SKM-1 treated with dmso at 0.1 percent for 144 hours (cell line): ENCODE data around the gene C14orf132.
"Not testable (repeated sequence)": the region's sequence is repeated elsewhere in the genome, so short reads cannot be mapped to it uniquely, and the experiment has no call there.

Experiments used
- DNase-seq: peaks from one replicate; lab custom pipeline; 2025; ENCODE audit not compliant: unreplicated experiment; lab: John Stamatoyannopoulos, UW

Gene C14orf132

DNA sequence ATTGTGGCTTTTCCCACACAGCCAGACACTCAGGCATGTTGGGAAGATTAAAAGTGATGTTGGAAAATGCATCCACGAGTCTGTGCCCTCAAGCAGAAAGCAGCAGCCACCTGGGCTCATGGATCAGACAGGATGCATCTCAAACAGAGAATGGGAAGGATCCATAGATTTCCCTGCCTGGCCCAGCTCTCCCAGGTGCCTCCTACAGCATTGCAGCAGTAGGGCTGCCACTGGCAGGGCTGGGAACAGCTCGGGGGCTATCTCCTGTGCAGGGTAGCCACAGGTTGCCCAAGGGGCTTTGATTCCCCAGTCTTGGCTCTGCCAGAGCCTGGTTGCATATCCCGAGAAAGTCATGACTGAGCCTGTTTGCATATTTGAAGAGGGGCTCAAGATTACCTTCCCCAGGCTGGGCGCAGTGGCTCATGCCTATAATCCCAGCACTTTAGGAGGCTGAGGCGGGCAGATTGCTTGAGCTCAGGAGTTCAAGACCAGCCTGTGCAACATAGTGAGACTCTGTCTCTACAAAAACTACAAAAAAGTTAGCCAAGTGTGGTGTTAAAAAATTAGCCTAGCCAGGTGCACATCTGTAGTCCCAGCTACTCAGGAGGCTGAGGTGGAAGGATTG lies 19.5 kb downstream of the C14orf132 start:
- DNase-seq = no peak

- no peak for DNase-seq
These were observed 20.5 kb downstream of the C14orf132 start for GRCh38 chr14:96059519-96060135.

DNA sequence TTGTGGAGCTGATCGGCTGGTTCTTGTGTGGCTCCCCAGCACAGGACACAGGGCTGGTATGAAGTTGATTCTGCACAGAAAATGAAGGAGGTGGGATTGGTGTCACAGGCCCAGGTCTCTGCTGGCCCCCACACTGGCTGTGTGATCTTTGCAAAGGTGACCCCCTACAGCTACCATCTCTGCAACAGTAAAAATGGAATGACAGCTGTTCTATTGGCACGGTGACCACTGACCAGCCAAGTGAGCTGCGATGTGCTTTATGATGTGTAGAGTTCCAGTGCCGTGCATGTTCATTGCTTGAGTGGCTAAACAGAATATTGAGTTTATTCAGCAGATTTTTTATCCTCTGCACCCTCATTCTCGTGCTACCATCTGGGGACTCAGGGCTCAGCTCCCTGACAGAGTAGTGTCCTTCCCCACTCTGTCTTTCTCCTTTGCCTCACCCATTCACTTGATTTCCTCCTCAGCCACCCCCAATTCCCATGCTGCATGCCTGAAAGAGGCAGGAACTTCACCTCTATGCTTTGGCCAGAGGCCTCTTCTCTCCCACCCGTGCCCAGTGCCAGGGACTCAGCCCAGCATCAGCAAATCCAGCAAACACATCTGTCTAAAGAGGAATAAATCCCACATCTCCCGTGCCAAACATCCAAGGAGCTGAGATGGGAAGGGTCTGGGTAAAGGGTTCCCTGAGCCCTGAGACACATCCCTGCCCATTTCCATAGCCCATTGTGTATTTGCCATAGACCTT lies 21.2 kb downstream of the C14orf132 start:
- DNase-seq = no peak

DNA sequence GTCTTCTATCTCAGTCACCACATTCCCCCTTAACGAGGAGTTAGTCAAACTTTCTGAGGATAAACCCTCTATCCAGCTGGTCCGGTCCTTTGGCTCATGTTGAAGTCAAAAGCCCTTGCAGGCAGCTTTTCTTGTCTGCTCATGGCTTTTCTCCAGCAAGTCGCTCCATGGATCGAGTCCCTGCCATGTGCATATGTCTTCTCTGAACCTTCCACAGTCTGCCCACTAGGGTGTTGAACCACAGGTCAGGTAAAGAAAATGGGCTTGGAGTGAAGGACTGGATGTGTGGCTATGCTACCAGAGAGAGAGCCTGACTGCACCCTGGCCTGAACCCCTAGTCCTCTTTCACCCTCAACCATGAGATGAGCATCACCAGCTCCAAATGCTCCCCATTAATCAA lies 22.8 kb downstream of the C14orf132 start:
- DNase-seq = no peak

GRCh38 chr14:96062506-96062905 lies 23.3 kb downstream of the C14orf132 start:
- no peak for DNase-seq

GRCh38 chr14:96064866-96065265 lies 25.7 kb downstream of the C14orf132 start:
- DNase-seq = no peak

GRCh38 chr14:96065661-96066459 lies 26.7 kb downstream of the C14orf132 start:
- DNase-seq = no peak

DNA sequence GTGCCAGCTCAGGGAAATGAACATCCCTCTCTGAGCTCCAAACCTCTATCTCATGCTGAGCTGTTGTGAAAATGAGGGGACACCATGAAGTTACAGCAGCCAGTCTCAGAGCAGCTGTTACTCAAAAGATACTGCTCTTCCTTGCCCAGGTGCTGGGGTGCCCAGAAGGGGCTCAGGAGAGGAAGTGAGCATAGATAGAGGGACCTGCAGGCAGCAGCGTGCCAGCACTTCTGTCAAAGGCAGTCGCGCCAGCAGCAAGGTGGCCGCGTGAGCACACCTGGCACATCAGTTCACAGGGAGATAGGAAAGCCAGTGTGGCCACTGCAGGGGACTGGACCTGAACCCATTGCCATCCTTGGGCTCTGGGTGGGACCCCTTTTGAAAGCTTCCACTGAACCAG lies 27.8 kb downstream of the C14orf132 start:
- no peak for DNase-seq

GRCh38 chr14:96067985-96068930 lies 29.1 kb downstream of the C14orf132 start:
- DNase-seq = no peak

GRCh38 chr14:96069421-96069820 lies 30.3 kb downstream of the C14orf132 start:
- no peak for DNase-seq

- DNase-seq = no peak
These were observed 32.4 kb downstream of the C14orf132 start for GRCh38 chr14:96071561-96071960.

DNA sequence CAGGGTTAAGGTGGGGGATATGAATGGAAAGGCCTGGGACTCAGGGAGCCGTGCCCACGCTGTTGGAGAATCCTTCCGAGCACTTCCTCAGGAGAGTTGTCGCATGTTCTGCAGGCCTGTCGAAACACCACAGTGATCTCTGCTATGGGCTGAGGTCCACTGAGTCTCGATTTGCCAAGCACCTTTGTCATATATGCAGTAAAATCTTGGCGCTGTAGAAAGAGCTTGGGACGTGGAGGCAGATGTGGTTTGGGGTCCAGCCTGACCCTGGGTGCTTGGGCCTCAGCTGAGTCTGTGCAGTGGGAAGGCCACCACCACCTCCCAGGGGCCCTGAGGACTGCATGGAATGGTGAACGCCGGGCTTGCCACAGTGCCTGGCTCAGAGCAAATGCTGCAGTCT lies 32.9 kb downstream of the C14orf132 start:
- no peak for DNase-seq

- no peak for DNase-seq
These were observed 33.6 kb downstream of the C14orf132 start for GRCh38 chr14:96072746-96073145.

- DNase-seq = not testable (repeated sequence)
These were observed 34.3 kb downstream of the C14orf132 start for GRCh38 chr14:96073260-96074039.

DNA sequence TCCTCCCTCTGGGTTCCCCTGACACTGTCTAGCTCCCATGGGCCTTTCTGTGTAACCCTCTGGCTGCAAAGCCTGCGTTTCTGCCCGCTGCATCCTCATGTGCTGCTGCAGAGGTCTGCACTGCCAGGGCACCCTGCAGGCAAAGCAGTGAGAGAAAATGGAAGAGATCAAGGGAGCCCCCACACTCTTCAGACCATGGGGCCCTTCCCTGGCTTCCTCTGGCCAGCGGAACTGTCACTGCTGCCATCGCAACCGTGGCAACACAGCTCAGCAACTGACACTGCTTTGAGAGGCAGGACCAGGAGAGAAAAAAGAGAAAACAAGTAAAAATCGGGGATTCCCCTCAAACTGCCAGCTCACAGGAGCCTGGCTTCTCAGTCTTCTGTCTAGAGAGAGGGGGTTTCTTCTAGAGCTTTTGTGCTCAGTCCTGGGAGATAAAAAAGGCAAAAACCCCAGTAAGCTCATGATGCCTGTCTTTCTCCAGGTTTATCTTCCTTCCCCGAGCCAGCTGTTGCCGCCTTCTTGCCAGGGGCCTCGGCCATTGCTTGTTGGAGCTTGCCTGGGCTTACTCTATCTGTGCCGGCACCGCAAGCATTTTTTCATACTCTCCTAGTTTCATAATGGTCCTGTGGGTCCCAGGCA lies 38.9 kb downstream of the C14orf132 start:
- no peak for DNase-seq

- DNase-seq = no peak
These were observed 39.5 kb downstream of the C14orf132 start for GRCh38 chr14:96078625-96079016.

- DNase-seq = no peak
These were observed 39.9 kb downstream of the C14orf132 start for GRCh38 chr14:96079066-96079465.

DNA sequence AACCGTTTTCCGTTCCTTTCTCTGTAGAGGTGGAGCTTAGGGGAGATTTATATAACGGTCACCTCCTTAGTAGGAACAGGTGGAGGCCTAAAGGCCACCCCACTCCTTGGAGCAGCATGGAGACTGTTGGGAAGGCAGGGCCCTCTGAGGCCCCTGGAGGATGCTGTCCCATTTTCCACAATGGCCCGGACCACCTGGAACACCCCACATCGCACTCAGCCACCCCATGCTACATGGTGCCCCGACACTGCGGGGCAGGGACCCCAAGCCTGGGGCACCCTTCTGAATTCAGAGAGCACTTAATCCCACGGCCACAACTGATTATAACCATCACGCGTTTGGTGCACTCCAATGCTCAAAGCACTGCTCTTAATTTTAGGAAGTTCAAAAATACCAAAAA lies 41.4 kb downstream of the C14orf132 start:
- DNase-seq = no peak

- DNase-seq = no peak
These were observed 42.1 kb downstream of the C14orf132 start for GRCh38 chr14:96081224-96081623.
